HepG2 (cell line): ENCODE measurements around the gene NUCB1. TPM values are rescaled to one million over a fixed set of nuclear protein-coding genes. Genes with fewer than 3 reads are reported as not detected.
A peak's percentile ranks its signal among the peaks of the same experiment; 100 is the strongest.

Experiments
- ATF4 ChIP-seq, 2 experiments: fragments of 450-650 bp in 1 of 2; sonication (generic) in 1 of 2; formaldehyde crosslinking; IDR thresholded peaks; 2 replicates each; pipeline versions ENCODE4 v1.5.0 to v1.8.0; 2020 to 2022; ENCODE audit warnings: mild to moderate bottlenecking in 1 of 2, missing genetic modification reagents in 1 of 2
- CAMTA2 ChIP-seq: sonication (generic); formaldehyde crosslinking; IDR thresholded peaks from 2 replicates; pipeline ENCODE4 v1.4.0; 2020; ENCODE audit warnings: mild to moderate bottlenecking, missing genetic modification reagents, borderline replicate concordance
- DMTF1 ChIP-seq: sonication (generic); formaldehyde crosslinking; IDR thresholded peaks from 2 replicates; pipeline ENCODE4 v1.4.0; 2020; ENCODE audit warnings: mild to moderate bottlenecking, missing genetic modification reagents
- E2F5 ChIP-seq: sonication (generic); formaldehyde crosslinking; conservative IDR thresholded peaks from 2 replicates; pipeline ENCODE4 v1.4.0; 2020; ENCODE audit warnings: missing genetic modification reagents
- FOXM1 ChIP-seq: sonication (generic); formaldehyde crosslinking; IDR thresholded peaks from 2 replicates; pipeline ENCODE4 v1.5.0; 2020; ENCODE audit warnings: missing genetic modification reagents
- HNRNPH1 ChIP-seq: fragments of 200-400 bp; formaldehyde crosslinking; optimal IDR thresholded peaks from 2 replicates; pipeline ENCODE3; 2017; ENCODE audit warnings: mild to moderate bottlenecking, low read depth, low read length
- KAT7 ChIP-seq: IDR thresholded peaks from 2 replicates; pipeline ENCODE4 v1.6.1; 2018; ENCODE audit warnings: borderline replicate concordance, missing compliant biosample characterization
- MBD4 ChIP-seq: IDR thresholded peaks from 2 replicates; pipeline ENCODE4 v1.6.1; 2012; ENCODE audit warnings: low read length, inconsistent platforms, borderline replicate concordance
- MEIS2 ChIP-seq: sonication (generic); formaldehyde crosslinking; IDR thresholded peaks from 2 replicates; pipeline ENCODE4 v1.9.0; 2021; ENCODE audit warnings: mild to moderate bottlenecking, missing genetic modification reagents
- MTA1 ChIP-seq: sonication (generic); formaldehyde crosslinking; IDR thresholded peaks from 2 replicates; pipeline ENCODE4 v1.4.0; 2020; ENCODE audit warnings: missing genetic modification reagents, mild to moderate bottlenecking, borderline replicate concordance
- SKIL ChIP-seq: sonication (generic); formaldehyde crosslinking; IDR thresholded peaks from 2 replicates; pipeline ENCODE4 v1.8.0; 2022; ENCODE audit warnings: missing genetic modification reagents, mild to moderate bottlenecking, moderate library complexity, borderline replicate concordance
- TBX2 ChIP-seq: sonication (generic); formaldehyde crosslinking; IDR thresholded peaks from 2 replicates; pipeline ENCODE4 v1.5.0; 2020; ENCODE audit warnings: missing genetic modification reagents, mild to moderate bottlenecking, borderline replicate concordance
- THAP9 ChIP-seq: sonication (generic); formaldehyde crosslinking; IDR thresholded peaks from 2 replicates; pipeline ENCODE4; 2020; ENCODE audit warnings: missing genetic modification reagents, mild to moderate bottlenecking, borderline replicate concordance
- TIGD3 ChIP-seq: sonication (generic); formaldehyde crosslinking; IDR thresholded peaks from 2 replicates; pipeline ENCODE4 v1.5.1; 2020; ENCODE audit warnings: mild to moderate bottlenecking, missing genetic modification reagents, borderline replicate concordance
- ZNF101 ChIP-seq: sonication (generic); formaldehyde crosslinking; IDR thresholded peaks from 2 replicates; pipeline ENCODE4 v1.4.0; 2020; ENCODE audit warnings: mild to moderate bottlenecking, low read depth, missing genetic modification reagents, borderline replicate concordance
- ZNF326 ChIP-seq: sonication (generic); formaldehyde crosslinking; IDR thresholded peaks from 2 replicates; pipeline ENCODE4 v1.4.0; 2020; ENCODE audit warnings: missing genetic modification reagents, borderline replicate concordance
- ZNF441 ChIP-seq: sonication (generic); formaldehyde crosslinking; IDR thresholded peaks from 2 replicates; pipeline ENCODE4 v1.7.0; 2021; ENCODE audit warnings: missing genetic modification reagents, borderline replicate concordance
- ZSCAN30 ChIP-seq: sonication (generic); formaldehyde crosslinking; IDR thresholded peaks from 2 replicates; pipeline ENCODE4 v1.5.0; 2020; ENCODE audit warnings: mild to moderate bottlenecking, missing genetic modification reagents
- polyA plus RNA-seq, 8 experiments: library from polyadenylated mRNA; depleted of rRNA in 3 of 8; stranded (reverse) in 7 of 8; unstranded in 1 of 8; fragments of >200 nt; fragmentation: Illumina TruSeq in 4 of 8; extraction: Trizol in 4 of 8; gene quantifications; 2 replicates each; pipeline versions ENCODE4 v1.2.1 to v1.2.3, GENCODE V29; 2011 to 2016; ENCODE audit warnings: low read depth in 4 of 8, missing spikeins in 1 of 8, mixed read lengths in 1 of 8; ENCODE audit not compliant: insufficient read depth in 1 of 8
- total RNA-seq, 5 experiments: library from RNA; depleted of rRNA; stranded (reverse); fragments of >200 nt; fragmentation: Illumina TruSeq; extraction: Trizol; gene quantifications; 2 replicates each; pipeline ENCODE4 v1.2.3, GENCODE V29; 2016; ENCODE audit warnings: low read depth in 1 of 5

NUCB1 gene
- total and polyA plus RNA-seq, 2 of the 13 experiments (the other 11 are each of a cell fraction or from before 2014, with no cell fraction given), result 82.3 to 106 TPM

- TF ChIP-seq DMTF1 (0 out of 2 replicates have a peak, but pooled peaks have one; percentile 27), TBX2 (CRISPR knock-in tag) (no peak), SKIL (CRISPR knock-in tag) (no peak), ZNF441 (no peak), MTA1 (0 out of 2 replicates have a peak, but pooled peaks have one; percentile 25), TIGD3 (CRISPR knock-in tag) (no peak), HNRNPH1 (no peak), ATF4 (CRISPR knock-in tag; IDR thresholded peaks at IDR 0.05) (no peak; a peak in 1 of 4 replicates), KAT7 (CRISPR knock-in tag) (0 out of 2 replicates have a peak, but pooled peaks have one; percentile 2), ZNF101 (CRISPR knock-in tag) (no peak), MBD4 (no peak), ZSCAN30 (CRISPR knock-in tag) (no peak), ZNF326 (CRISPR knock-in tag) (no peak), CAMTA2 (CRISPR knock-in tag) (no peak), THAP9 (CRISPR knock-in tag) (no peak), FOXM1 (CRISPR knock-in tag) (no peak), MEIS2 (CRISPR knock-in tag) (no peak), E2F5 (CRISPR knock-in tag) (no peak)
These were observed 55.3 kb downstream of the NUCB1 start (continued) for GRCh38 chr19:48955308-48955958.
